GM12873 (cell line): Measurements from ENCODE around the gene GRK1.

Source experiments
- CTCF ChIP-seq: IDR thresholded peaks from 2 replicates; pipeline ENCODE4 v1.5.1; 2012; ENCODE audit warnings: low read depth, mild to moderate bottlenecking, moderate library complexity, low read length, control low read depth; ENCODE audit not compliant: insufficient read depth; ENCODE audit errors: missing control alignments

The GRK1 gene

GRCh38 chr13:113767366-113767765, 100.3 kb downstream of the GRK1 start:
- TF ChIP-seq CTCF = no peak

- TF ChIP-seq CTCF = no peak
Observed at GRCh38 chr13:113768018-113768905, 101.2 kb downstream of the GRK1 start.

DNA sequence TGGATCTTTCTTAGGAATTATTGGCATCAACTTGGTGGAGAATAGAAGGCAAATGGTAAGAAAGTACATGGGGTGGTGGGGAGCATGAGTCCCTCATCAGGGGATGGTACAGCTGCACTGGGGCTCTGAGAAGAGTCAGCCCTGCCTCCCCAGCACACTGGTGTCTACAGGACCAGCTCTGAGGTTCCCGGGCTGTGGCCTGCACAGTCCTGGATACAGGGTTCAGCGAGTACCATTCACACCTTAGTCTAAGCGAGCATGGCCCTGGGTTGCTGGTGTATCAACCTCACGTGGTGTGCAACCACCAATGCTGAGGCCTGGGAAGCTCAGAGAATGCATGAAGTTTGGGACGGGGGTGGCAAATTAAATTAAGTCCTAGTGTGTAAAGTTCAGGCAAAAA, 102.1 kb downstream of the GRK1 start:
- TF ChIP-seq CTCF = no peak

GRCh38 chr13:113769881-113770280, 102.9 kb downstream of the GRK1 start:
- TF ChIP-seq CTCF = no peak

GRCh38 chr13:113770441-113770840, 103.4 kb downstream of the GRK1 start:
- TF ChIP-seq CTCF = no peak

DNA sequence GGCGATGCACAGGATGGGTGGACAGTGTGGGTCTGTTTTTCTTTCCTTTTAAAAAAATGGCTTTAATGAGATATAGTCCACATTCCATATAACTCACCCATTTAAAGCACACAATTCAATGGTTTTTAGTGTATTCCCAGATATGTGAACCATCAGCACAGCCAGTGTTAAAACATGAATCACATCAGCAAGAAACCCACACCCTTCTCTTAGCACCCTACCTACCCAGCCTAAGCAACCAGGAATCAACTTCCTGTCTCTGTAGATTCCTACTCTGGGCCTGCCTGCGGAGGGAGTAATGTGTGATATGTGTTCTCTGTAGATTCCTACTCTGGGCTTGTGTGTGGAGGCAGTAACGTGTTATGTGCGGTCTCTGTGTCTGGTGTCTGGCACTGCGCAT, 103.9 kb downstream of the GRK1 start:
- no peak for TF ChIP-seq CTCF

GRCh38 chr13:113771709-113772331, 104.8 kb downstream of the GRK1 start:
- no peak for TF ChIP-seq CTCF
